HL-60 (cell line): ENCODE measurements around the gene GPR162.
A peak's percentile ranks its signal among the peaks of the same experiment; 100 is the strongest.

Source experiments
- DNase-seq, 2 experiments: peaks; one replicate each; pipeline ENCODE4 v3.0.0-alpha.2; 2010 to 2020; ENCODE audit warnings: low read depth in 1 of 2, low spot score in 1 of 2
- H3K27ac ChIP-seq: fragments of 250-450 bp; sonication (Bioruptor Pico); replicated peaks from 2 replicates; pipeline ENCODE4 v1.5.1; 2020; ENCODE audit warnings: mild to moderate bottlenecking, moderate library complexity
- H3K27me3 ChIP-seq: fragments of 250-450 bp; sonication (Bioruptor Pico); 2 replicates; pipeline ENCODE4 v1.5.1; 2021; ENCODE audit warnings: mild to moderate bottlenecking, moderate library complexity; ENCODE audit not compliant: insufficient read depth, poor library complexity, severe bottlenecking
- H3K4me3 ChIP-seq: replicated peaks from 2 replicates; pipeline ENCODE4 v1.5.1; 2011; ENCODE audit warnings: mild to moderate bottlenecking, control low read depth, low read length; ENCODE audit not compliant: insufficient read depth
- CTCF ChIP-seq: IDR thresholded peaks from one replicate; pipeline ENCODE4 v1.5.1; 2011; ENCODE audit warnings: low read length, control low read depth, inconsistent platforms; ENCODE audit not compliant: insufficient read depth
- GABPA ChIP-seq: IDR thresholded peaks from 2 replicates; pipeline ENCODE4 v1.6.1; 2012; ENCODE audit warnings: low read depth
- POLR2AphosphoS5 ChIP-seq: IDR thresholded peaks from 2 replicates; pipeline ENCODE4 v1.6.1; 2012; ENCODE audit warnings: low read depth
- REST ChIP-seq: IDR thresholded peaks from 2 replicates; pipeline ENCODE4 v1.6.1; 2012; ENCODE audit warnings: low read depth; ENCODE audit not compliant: insufficient replicate concordance
- SPI1 ChIP-seq: IDR thresholded peaks from 2 replicates; pipeline ENCODE4 v1.6.1; 2012; ENCODE audit warnings: low read depth, mild to moderate bottlenecking, borderline replicate concordance
- long read RNA-seq: library from polyadenylated mRNA; unstranded; transcript quantifications from one replicate; pipeline ENCODE4 v2.0.0, GENCODE V29; 2020

Gene GPR162
- long read RNA-seq = 0 reads

GRCh38 chr12:6821591-6822425 is at the start of gene GPR162:
GPR162 (plus strand) TSS chr12:6821821; CDS start chr12:6823899, 2,078 bp downstream.
- no peak for TF ChIP-seq REST
- no peak for TF ChIP-seq SPI1
- TF ChIP-seq POLR2AphosphoS5 = no peak
- TF ChIP-seq CTCF = no peak
- TF ChIP-seq GABPA = no peak
- Histone ChIP-seq H3K27ac (no peak within 1 kb of the TSS), H3K4me3 (peak within 1 kb of the TSS; percentile 39), H3K27me3 (peaks cover 15% of the 10 kb centered on the region)
- peak in 1 of 2 experiments; percentile 59 for DNase-seq

GRCh38 chr12:6772331-6772695 is 49.3 kb upstream of the GPR162 start, which contains the start of gene LAG3:
LAG3 (plus strand) TSS chr12:6772520; CDS start chr12:6772853, 333 bp downstream.
- no peak within 1 kb of the TSS for H3K4me3 ChIP-seq

More at GRCh38 chr12:6772331-6772695, 49.3 kb upstream of the GPR162 start, which contains the start of gene LAG3:
- no peak for TF ChIP-seq CTCF
- no peak for TF ChIP-seq REST
- no peak for TF ChIP-seq POLR2AphosphoS5
- TF ChIP-seq GABPA = no peak
- TF ChIP-seq SPI1 = no peak
- DNase-seq = no peak
- Histone ChIP-seq H3K27ac (no peak within 1 kb of the TSS), H3K27me3 (peaks cover 36% of the 10 kb centered on the region)
